Neural progenitor cell (in vitro differentiated cells): ENCODE data around the gene NOX5. TPM values are rescaled to one million over a fixed set of nuclear protein-coding genes. Genes with fewer than 3 reads are reported as not detected.

Experiments
- DNase-seq: peaks from one replicate; pipeline ENCODE4 v3.0.0-alpha.2; 2016; ENCODE audit warnings: low spot score
- H2AFZ ChIP-seq: fragments of 200-600 bp; sonication (generic); replicated peaks from 2 replicates; pipeline ENCODE4 v1.6.1; 2016; ENCODE audit warnings: antibody characterized with exemption
- H3F3A ChIP-seq: fragments of 200-600 bp; sonication (generic); 2 replicates; pipeline ENCODE4 v1.6.1; 2016; ENCODE audit warnings: antibody characterized with exemption, low read depth
- H3K27ac ChIP-seq: fragments of 200-600 bp; sonication (generic); 2 replicates; pipeline ENCODE4 v1.5.1; 2016; ENCODE audit warnings: mild to moderate bottlenecking
- H3K27me3 ChIP-seq: fragments of 200-600 bp; sonication (generic); 2 replicates; pipeline ENCODE4 v1.6.1; 2016; ENCODE audit warnings: mild to moderate bottlenecking, moderate library complexity
- H3K36me3 ChIP-seq: fragments of 200-600 bp; sonication (generic); 2 replicates; pipeline ENCODE4 v1.5.1; 2016
- H3K4me1 ChIP-seq: fragments of 200-600 bp; sonication (generic); 2 replicates; pipeline ENCODE4 v1.6.1; 2016; ENCODE audit warnings: mixed run types
- H3K4me2 ChIP-seq: fragments of 200-600 bp; sonication (generic); 2 replicates; pipeline ENCODE4 v1.6.1; 2016
- H3K4me3 ChIP-seq: fragments of 200-600 bp; sonication (generic); 2 replicates; pipeline ENCODE4 v1.5.1; 2016
- H3K79me2 ChIP-seq: fragments of 200-600 bp; sonication (generic); 2 replicates; pipeline ENCODE4 v1.6.1; 2016; ENCODE audit warnings: low read depth
- H3K9ac ChIP-seq: fragments of 200-600 bp; sonication (generic); 2 replicates; pipeline ENCODE4 v1.6.1; 2016
- H3K9me3 ChIP-seq: fragments of 200-600 bp; sonication (generic); 2 replicates; pipeline ENCODE4 v1.5.1; 2016; ENCODE audit warnings: low read depth
- H4K20me1 ChIP-seq: fragments of 200-600 bp; sonication (generic); 2 replicates; pipeline ENCODE4 v1.6.1; 2016; ENCODE audit warnings: low read depth
- H3K27ac Mint-ChIP-seq: 3 replicates; pipeline ENCODE4 v1.8.0; 2021; ENCODE audit warnings: mixed read lengths
- H3K27me3 Mint-ChIP-seq: 2 replicates; pipeline ENCODE4 v1.8.0; 2022; ENCODE audit warnings: low read depth, mild to moderate bottlenecking, inconsistent platforms, moderate library complexity, mixed read lengths; ENCODE audit not compliant: insufficient read depth
- H3K36me3 Mint-ChIP-seq: 3 replicates; pipeline ENCODE4 v1.8.0; 2021; ENCODE audit warnings: mixed read lengths
- H3K4me1 Mint-ChIP-seq: 3 replicates; pipeline ENCODE4 v1.8.0; 2021; ENCODE audit warnings: mixed read lengths
- H3K4me3 Mint-ChIP-seq: 3 replicates; pipeline ENCODE4 v1.8.0; 2021; ENCODE audit warnings: mild to moderate bottlenecking, moderate library complexity, mixed read lengths
- H3K9me3 Mint-ChIP-seq: 3 replicates; pipeline ENCODE4 v1.8.0; 2020; ENCODE audit warnings: mixed read lengths
- CTCF ChIP-seq: fragments of 200-600 bp; sonication (generic); IDR thresholded peaks from 2 replicates; pipeline ENCODE4 v1.5.1; 2017; ENCODE audit warnings: antibody characterized with exemption, mild to moderate bottlenecking
- EZH2 ChIP-seq: fragments of 200-600 bp; sonication (generic); IDR thresholded peaks from 2 replicates; pipeline ENCODE4 v1.6.1; 2017; ENCODE audit warnings: antibody characterized with exemption, mild to moderate bottlenecking, moderate library complexity
- EZH2phosphoT487 ChIP-seq: fragments of 200-600 bp; sonication (generic); IDR thresholded peaks from 2 replicates; pipeline ENCODE4 v1.6.1; 2017; ENCODE audit warnings: antibody characterized with exemption
- total RNA-seq: library from RNA; depleted of rRNA; stranded (reverse); fragments of >200 nt; gene quantifications from 2 replicates; pipeline ENCODE4 v1.2.3, GENCODE V29; 2015; ENCODE audit warnings: low replicate concordance

Gene NOX5
- total RNA-seq, 1 donor from 2014 or later, result not detected

- H3K27ac Mint-ChIP-seq, result no peak overlapping the region
- no peaks in the 10 kb centered on the region for H3K9me3 Mint-ChIP-seq
- H4K20me1 ChIP-seq, result peaks cover 4% of the 10 kb centered on the region
- no peak overlapping the region for H3K4me3 ChIP-seq
- H3K4me2 ChIP-seq, result no peak overlapping the region
- H3K4me3 Mint-ChIP-seq, result no peak overlapping the region
- no peaks in the 10 kb centered on the region for H3K36me3 ChIP-seq
- H3K79me2 ChIP-seq, result no peaks in the 10 kb centered on the region
- no peak overlapping the region for H2AFZ ChIP-seq
- TF ChIP-seq EZH2phosphoT487, result no peak
- no peak for TF ChIP-seq CTCF
- TF ChIP-seq EZH2, result no peak
- no peaks in the 10 kb centered on the region for H3K4me1 ChIP-seq
- H3K27me3 Mint-ChIP-seq, result peaks cover 7% of the 10 kb centered on the region
- no peak overlapping the region for H3K27ac ChIP-seq
- H3K4me1 Mint-ChIP-seq, result peaks cover 11% of the 10 kb centered on the region
- H3K27me3 ChIP-seq, result peaks cover 8% of the 10 kb centered on the region
- DNase-seq, result no peak
- no peak overlapping the region for H3K9ac ChIP-seq
- H3F3A ChIP-seq, result no peaks in the 10 kb centered on the region
- H3K36me3 Mint-ChIP-seq, result no peaks in the 10 kb centered on the region
- H3K9me3 ChIP-seq, result no peaks in the 10 kb centered on the region
These were observed 41.9 kb downstream of the NOX5 start for GRCh38 chr15:69056365-69056764.

GRCh38 chr15:69058830-69059556 is 44.5 kb downstream of the NOX5 start:
- Histone ChIP-seq H3K36me3 (no peaks in the 10 kb centered on the region), H3K9me3 (no peaks in the 10 kb centered on the region), H3K27ac (no peak overlapping the region), H3K4me3 (no peak overlapping the region), H3K4me1 (no peaks in the 10 kb centered on the region), H3K9ac (no peak overlapping the region), H3K79me2 (no peaks in the 10 kb centered on the region), H3F3A (no peaks in the 10 kb centered on the region), H3K27me3 (peaks cover 8% of the 10 kb centered on the region), H3K4me2 (no peak overlapping the region), H2AFZ (no peak overlapping the region), H4K20me1 (peaks cover 4% of the 10 kb centered on the region)
- Mint-ChIP-seq H3K4me3 (no peak overlapping the region), H3K4me1 (peaks cover 8% of the 10 kb centered on the region), H3K27me3 (peaks cover 9% of the 10 kb centered on the region), H3K36me3 (no peaks in the 10 kb centered on the region), H3K27ac (no peak overlapping the region), H3K9me3 (no peaks in the 10 kb centered on the region)
- DNase-seq, result peak; percentile 95
- no peak for TF ChIP-seq EZH2phosphoT487
- peak; percentile 97 for TF ChIP-seq CTCF

GRCh38 chr15:69059557-69059943 is 45.1 kb downstream of the NOX5 start:
- no peaks in the 10 kb centered on the region for H3K36me3 Mint-ChIP-seq
- H3K4me3 Mint-ChIP-seq, result no peak overlapping the region
- H3K27me3 ChIP-seq, result peaks cover 8% of the 10 kb centered on the region
- H3K9me3 ChIP-seq, result no peaks in the 10 kb centered on the region
- H3K4me3 ChIP-seq, result no peak overlapping the region
- H3K9me3 Mint-ChIP-seq, result no peaks in the 10 kb centered on the region
- H2AFZ ChIP-seq, result no peak overlapping the region
- TF ChIP-seq EZH2 (no peak), CTCF (no peak), EZH2phosphoT487 (no peak)
- H3K4me1 ChIP-seq, result no peaks in the 10 kb centered on the region
- DNase-seq, result no peak
- no peaks in the 10 kb centered on the region for H3F3A ChIP-seq
- peaks cover 8% of the 10 kb centered on the region for H3K4me1 Mint-ChIP-seq
- no peaks in the 10 kb centered on the region for H3K36me3 ChIP-seq
- no peak overlapping the region for H3K27ac Mint-ChIP-seq
- H3K27me3 Mint-ChIP-seq, result peaks cover 9% of the 10 kb centered on the region
- no peak overlapping the region for H3K27ac ChIP-seq
- no peaks in the 10 kb centered on the region for H3K79me2 ChIP-seq
- H4K20me1 ChIP-seq, result peaks cover 4% of the 10 kb centered on the region
- H3K9ac ChIP-seq, result no peak overlapping the region
- H3K4me2 ChIP-seq, result no peak overlapping the region
